GM12864 (cell line): ENCODE results near the gene PEF1.

Source experiments
- DNase-seq: peaks from one replicate; pipeline ENCODE4 v3.0.0-alpha.2; 2011; ENCODE audit warnings: low read depth
- H3K4me3 ChIP-seq: 2 replicates; pipeline ENCODE4 v1.5.1; 2011; ENCODE audit warnings: mild to moderate bottlenecking, low read depth, low read length, control low read depth
- TF ChIP-seq, protein P1 (sequence below): IDR thresholded peaks from 2 replicates; pipeline ENCODE4 v1.5.1; 2011; ENCODE audit warnings: low read depth, mild to moderate bottlenecking, moderate library complexity, low read length, control low read depth, inconsistent platforms; ENCODE audit errors: missing control alignments

Gene PEF1, protein sequence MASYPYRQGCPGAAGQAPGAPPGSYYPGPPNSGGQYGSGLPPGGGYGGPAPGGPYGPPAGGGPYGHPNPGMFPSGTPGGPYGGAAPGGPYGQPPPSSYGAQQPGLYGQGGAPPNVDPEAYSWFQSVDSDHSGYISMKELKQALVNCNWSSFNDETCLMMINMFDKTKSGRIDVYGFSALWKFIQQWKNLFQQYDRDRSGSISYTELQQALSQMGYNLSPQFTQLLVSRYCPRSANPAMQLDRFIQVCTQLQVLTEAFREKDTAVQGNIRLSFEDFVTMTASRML

DNA sequence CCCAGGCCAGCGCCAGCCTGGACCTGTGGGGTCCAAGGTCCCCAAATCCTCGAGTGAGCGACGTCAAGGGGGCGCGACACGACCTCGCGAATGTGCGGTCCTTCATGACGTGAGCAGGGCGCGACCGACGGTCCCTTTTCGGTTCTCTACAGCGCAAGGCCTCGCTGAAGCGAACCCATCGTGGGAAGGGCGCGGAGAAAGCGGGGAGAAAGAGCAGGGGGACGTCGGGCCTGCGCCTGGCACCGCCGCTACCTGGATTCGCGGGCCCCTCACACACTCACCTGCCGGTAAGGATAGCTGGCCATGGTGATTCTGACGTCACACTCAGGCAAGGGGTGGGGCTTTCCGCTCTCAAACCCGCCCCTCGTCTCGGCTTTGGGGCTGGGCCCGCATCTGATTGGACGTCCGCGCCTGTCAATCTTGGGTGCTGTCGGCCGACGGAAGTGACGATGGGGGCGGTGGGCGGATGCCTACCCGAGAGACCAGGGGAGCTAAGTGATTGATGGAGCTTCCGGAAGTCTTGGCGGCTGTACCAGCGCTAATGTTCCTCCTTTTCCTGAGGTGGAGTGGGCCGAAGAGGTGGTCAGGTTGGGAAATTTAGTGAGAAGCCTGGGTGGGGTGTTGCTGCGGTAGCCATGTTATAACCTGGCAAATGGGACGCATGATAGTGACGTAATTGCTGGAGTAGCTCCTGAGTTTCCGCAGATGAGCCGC, at the start of gene PEF1:
Gene PEF1, minus strand, starts transcription at position 317 of the 714 bp plus-strand sequence. Its CDS starts 12 bp downstream, at position 305.
- DNase-seq, result peak; percentile 90
- H3K4me3 ChIP-seq, result peak within 1 kb of the TSS; percentile 94
- TF ChIP-seq, protein P1, sequence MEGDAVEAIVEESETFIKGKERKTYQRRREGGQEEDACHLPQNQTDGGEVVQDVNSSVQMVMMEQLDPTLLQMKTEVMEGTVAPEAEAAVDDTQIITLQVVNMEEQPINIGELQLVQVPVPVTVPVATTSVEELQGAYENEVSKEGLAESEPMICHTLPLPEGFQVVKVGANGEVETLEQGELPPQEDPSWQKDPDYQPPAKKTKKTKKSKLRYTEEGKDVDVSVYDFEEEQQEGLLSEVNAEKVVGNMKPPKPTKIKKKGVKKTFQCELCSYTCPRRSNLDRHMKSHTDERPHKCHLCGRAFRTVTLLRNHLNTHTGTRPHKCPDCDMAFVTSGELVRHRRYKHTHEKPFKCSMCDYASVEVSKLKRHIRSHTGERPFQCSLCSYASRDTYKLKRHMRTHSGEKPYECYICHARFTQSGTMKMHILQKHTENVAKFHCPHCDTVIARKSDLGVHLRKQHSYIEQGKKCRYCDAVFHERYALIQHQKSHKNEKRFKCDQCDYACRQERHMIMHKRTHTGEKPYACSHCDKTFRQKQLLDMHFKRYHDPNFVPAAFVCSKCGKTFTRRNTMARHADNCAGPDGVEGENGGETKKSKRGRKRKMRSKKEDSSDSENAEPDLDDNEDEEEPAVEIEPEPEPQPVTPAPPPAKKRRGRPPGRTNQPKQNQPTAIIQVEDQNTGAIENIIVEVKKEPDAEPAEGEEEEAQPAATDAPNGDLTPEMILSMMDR, result no peak

DNA sequence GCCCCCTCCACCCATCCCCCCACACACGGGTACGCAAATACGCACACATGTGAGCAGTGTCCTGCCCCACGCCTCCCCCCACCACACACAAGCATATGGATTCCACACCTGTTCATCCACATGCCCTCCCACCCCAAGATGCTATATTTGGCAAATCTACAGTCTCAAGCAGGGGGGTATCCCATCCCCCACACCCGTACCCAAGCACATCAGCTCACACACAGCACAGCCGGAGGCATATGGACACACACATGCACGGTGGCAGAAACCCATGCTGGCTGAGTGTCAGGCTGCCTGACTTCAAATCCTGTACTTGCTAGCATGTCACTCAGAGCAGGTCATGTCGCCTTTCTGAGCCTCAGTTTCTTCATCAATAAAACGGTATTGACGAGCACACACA, 48.6 kb upstream of the PEF1 start:
- DNase-seq, result no peak
- TF ChIP-seq, protein P1, result no peak

DNA sequence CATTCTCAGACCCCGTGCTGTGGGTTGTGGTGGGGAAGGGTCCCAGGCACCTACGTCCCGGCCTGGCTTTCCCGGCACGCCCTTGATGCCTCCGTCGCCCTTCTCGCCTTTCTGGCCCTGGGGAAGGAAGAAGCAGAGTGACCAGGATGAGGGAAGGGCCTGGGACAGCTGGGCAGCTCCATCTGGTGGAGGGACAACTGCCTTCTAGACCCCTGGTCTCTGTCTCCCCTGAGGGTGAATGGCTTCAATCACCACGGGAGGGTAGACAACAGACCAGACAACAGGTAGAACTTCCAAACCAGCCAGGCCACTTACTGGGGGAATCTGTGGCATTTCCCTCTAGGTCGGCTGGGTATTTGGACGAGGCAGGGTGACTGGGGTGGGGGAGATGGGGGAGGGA, 47.3 kb upstream of the PEF1 start:
- H3K4me3 ChIP-seq, result no peak overlapping the region
- TF ChIP-seq, protein P1, result no peak
- DNase-seq, result no peak

More for the DNA sequence above, 48.6 kb upstream of the PEF1 start:
- no peak overlapping the region for H3K4me3 ChIP-seq

DNA sequence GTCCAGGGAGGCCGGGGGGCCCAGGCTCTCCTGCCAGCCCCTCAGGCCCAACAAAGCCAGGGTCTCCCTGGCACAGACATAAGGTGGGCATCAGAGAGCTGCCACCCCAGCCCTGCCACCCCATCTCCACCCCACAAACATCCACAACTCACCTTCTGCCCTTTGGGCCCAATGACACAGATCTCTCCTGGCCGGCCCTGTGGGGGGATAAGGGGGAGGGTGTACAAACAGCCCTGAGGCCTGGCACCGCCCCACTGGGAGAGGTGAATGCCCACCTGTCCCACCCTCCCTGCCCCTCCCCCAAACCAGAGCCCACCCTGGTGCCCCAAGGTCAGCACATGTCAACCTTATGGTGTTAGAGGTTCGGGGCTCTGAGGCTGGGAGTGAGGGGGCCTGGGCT, 46.8 kb upstream of the PEF1 start:
- no peak for DNase-seq
- TF ChIP-seq, protein P1, result no peak

DNA sequence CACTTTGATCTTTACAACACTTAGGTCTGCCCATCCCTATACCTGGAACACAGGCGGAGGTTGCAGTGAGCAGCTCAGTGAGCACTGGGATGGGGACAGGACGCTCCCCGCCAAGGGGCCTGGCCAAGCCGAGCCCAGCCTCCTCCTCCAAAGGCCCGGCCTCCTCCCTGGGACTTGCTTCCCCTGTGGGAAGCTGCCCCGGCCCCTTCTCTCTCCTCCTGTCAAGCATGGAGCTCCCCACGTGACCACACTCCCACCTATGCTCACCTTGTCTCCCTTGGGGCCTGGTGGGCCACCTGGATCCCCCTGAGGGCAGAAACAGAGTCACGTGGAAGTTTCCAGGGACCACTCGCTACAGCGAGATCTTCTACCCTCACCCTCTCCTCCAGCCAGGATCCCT, 46.2 kb upstream of the PEF1 start:
- H3K4me3 ChIP-seq, result no peak overlapping the region
- no peak for DNase-seq
- TF ChIP-seq, protein P1, result no peak

More for the DNA sequence above, 46.8 kb upstream of the PEF1 start:
- no peak overlapping the region for H3K4me3 ChIP-seq

- TF ChIP-seq, protein P1, result no peak
- no peak overlapping the region for H3K4me3 ChIP-seq
- no peak for DNase-seq
Measured at GRCh38 chr1:31689854-31690253, 45.2 kb upstream of the PEF1 start.
